Measurements from ENCODE around the gene PFDN6. TPM values are rescaled to one million over a fixed set of nuclear protein-coding genes. Genes with fewer than 3 reads are reported as not detected.

Gene PFDN6
- total and polyA plus RNA-seq, 2 experiments from 2014 or later: 56.1 to 62.2 TPM

DNA sequence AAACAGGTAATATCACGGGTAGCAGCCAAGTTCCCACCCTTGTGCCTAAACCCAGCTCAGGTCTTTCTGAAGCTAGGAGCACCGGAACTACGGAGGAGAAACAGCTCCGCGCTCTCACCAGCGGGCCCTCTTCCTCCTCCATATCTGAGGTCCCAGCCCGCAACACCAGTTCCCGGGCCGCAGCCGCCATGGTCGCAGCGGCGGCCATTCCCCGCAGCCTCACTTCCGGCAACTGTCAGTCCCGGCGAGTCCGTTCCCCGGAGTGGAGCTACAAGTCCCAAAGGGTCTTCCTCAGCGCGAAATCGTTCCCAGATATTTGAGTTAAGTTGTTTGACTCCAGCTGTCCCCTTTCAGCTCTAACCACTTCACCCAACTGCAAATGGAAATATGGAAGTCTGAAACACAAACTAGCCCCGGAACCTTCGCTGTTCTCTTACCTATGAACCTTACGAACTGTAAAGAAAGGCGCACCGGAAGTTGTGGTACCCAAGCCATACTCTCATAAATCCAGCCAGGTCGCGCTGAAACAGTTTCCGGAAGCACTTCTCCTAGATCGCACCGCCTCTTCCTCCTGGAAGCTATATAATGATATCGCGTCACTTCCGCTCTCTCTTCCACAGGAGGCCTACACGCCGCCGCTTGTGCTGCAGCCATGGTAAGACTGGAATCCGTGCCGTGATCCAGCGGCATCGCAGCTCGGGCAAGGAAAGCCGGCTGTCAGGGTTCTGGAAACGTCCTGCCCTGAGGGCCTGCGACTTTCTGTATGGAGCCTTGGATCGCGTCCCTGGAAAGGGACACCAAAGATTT lies 17.7 kb upstream of the PFDN6 start, which contains the start of the genes RPS18 and VPS52:
RPS18 (plus strand) TSS at position 608 of the 807 bp plus-strand sequence; CDS start at position 653, 45 bp downstream.
VPS52 (minus strand) TSS at position 409 of the 807 bp plus-strand sequence; CDS start at position 208, 201 bp downstream.
- no peak for TF ChIP-seq JUNB (IDR thresholded peaks at IDR 0.05; ENCODE audit: unreplicated experiment)
- TF ChIP-seq, protein P1, sequence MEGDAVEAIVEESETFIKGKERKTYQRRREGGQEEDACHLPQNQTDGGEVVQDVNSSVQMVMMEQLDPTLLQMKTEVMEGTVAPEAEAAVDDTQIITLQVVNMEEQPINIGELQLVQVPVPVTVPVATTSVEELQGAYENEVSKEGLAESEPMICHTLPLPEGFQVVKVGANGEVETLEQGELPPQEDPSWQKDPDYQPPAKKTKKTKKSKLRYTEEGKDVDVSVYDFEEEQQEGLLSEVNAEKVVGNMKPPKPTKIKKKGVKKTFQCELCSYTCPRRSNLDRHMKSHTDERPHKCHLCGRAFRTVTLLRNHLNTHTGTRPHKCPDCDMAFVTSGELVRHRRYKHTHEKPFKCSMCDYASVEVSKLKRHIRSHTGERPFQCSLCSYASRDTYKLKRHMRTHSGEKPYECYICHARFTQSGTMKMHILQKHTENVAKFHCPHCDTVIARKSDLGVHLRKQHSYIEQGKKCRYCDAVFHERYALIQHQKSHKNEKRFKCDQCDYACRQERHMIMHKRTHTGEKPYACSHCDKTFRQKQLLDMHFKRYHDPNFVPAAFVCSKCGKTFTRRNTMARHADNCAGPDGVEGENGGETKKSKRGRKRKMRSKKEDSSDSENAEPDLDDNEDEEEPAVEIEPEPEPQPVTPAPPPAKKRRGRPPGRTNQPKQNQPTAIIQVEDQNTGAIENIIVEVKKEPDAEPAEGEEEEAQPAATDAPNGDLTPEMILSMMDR (conservative IDR thresholded peaks at IDR 0.05; ENCODE audit: low read depth in 2 of 2): no peak
- TF ChIP-seq EZH2phosphoT487 (IDR thresholded peaks at IDR 0.05; ENCODE audit: unreplicated experiment): no peak
- TF ChIP-seq CREB1 (CRISPR knock-in tag; IDR thresholded peaks at IDR 0.05; ENCODE audit: low read depth): peak; percentile 91
- peak; percentile 94; the same call in 1 of the 2 replicates for TF ChIP-seq ZNF114 (CRISPR knock-in tag; IDR thresholded peaks at IDR 0.05)
- TF ChIP-seq STAT1 (IDR thresholded peaks at IDR 0.05; ENCODE audit: unreplicated experiment): no peak
- TF ChIP-seq ZNF331 (CRISPR knock-in tag; IDR thresholded peaks at IDR 0.05; ENCODE audit: low read depth): no peak
- TF ChIP-seq, protein P2, sequence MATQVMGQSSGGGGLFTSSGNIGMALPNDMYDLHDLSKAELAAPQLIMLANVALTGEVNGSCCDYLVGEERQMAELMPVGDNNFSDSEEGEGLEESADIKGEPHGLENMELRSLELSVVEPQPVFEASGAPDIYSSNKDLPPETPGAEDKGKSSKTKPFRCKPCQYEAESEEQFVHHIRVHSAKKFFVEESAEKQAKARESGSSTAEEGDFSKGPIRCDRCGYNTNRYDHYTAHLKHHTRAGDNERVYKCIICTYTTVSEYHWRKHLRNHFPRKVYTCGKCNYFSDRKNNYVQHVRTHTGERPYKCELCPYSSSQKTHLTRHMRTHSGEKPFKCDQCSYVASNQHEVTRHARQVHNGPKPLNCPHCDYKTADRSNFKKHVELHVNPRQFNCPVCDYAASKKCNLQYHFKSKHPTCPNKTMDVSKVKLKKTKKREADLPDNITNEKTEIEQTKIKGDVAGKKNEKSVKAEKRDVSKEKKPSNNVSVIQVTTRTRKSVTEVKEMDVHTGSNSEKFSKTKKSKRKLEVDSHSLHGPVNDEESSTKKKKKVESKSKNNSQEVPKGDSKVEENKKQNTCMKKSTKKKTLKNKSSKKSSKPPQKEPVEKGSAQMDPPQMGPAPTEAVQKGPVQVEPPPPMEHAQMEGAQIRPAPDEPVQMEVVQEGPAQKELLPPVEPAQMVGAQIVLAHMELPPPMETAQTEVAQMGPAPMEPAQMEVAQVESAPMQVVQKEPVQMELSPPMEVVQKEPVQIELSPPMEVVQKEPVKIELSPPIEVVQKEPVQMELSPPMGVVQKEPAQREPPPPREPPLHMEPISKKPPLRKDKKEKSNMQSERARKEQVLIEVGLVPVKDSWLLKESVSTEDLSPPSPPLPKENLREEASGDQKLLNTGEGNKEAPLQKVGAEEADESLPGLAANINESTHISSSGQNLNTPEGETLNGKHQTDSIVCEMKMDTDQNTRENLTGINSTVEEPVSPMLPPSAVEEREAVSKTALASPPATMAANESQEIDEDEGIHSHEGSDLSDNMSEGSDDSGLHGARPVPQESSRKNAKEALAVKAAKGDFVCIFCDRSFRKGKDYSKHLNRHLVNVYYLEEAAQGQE (IDR thresholded peaks at IDR 0.05; ENCODE audit: unreplicated experiment): peak; percentile 27
- no peak for TF ChIP-seq EZH2 (IDR thresholded peaks at IDR 0.05; ENCODE audit: low read depth, unreplicated experiment)
- no peak for TF ChIP-seq NANOG (IDR thresholded peaks at IDR 0.05; ENCODE audit: borderline replicate concordance)
- TF ChIP-seq POLR2AphosphoS5 (IDR thresholded peaks at IDR 0.05; ENCODE audit: low read depth): peak; percentile 100
- TF ChIP-seq, protein P3, sequence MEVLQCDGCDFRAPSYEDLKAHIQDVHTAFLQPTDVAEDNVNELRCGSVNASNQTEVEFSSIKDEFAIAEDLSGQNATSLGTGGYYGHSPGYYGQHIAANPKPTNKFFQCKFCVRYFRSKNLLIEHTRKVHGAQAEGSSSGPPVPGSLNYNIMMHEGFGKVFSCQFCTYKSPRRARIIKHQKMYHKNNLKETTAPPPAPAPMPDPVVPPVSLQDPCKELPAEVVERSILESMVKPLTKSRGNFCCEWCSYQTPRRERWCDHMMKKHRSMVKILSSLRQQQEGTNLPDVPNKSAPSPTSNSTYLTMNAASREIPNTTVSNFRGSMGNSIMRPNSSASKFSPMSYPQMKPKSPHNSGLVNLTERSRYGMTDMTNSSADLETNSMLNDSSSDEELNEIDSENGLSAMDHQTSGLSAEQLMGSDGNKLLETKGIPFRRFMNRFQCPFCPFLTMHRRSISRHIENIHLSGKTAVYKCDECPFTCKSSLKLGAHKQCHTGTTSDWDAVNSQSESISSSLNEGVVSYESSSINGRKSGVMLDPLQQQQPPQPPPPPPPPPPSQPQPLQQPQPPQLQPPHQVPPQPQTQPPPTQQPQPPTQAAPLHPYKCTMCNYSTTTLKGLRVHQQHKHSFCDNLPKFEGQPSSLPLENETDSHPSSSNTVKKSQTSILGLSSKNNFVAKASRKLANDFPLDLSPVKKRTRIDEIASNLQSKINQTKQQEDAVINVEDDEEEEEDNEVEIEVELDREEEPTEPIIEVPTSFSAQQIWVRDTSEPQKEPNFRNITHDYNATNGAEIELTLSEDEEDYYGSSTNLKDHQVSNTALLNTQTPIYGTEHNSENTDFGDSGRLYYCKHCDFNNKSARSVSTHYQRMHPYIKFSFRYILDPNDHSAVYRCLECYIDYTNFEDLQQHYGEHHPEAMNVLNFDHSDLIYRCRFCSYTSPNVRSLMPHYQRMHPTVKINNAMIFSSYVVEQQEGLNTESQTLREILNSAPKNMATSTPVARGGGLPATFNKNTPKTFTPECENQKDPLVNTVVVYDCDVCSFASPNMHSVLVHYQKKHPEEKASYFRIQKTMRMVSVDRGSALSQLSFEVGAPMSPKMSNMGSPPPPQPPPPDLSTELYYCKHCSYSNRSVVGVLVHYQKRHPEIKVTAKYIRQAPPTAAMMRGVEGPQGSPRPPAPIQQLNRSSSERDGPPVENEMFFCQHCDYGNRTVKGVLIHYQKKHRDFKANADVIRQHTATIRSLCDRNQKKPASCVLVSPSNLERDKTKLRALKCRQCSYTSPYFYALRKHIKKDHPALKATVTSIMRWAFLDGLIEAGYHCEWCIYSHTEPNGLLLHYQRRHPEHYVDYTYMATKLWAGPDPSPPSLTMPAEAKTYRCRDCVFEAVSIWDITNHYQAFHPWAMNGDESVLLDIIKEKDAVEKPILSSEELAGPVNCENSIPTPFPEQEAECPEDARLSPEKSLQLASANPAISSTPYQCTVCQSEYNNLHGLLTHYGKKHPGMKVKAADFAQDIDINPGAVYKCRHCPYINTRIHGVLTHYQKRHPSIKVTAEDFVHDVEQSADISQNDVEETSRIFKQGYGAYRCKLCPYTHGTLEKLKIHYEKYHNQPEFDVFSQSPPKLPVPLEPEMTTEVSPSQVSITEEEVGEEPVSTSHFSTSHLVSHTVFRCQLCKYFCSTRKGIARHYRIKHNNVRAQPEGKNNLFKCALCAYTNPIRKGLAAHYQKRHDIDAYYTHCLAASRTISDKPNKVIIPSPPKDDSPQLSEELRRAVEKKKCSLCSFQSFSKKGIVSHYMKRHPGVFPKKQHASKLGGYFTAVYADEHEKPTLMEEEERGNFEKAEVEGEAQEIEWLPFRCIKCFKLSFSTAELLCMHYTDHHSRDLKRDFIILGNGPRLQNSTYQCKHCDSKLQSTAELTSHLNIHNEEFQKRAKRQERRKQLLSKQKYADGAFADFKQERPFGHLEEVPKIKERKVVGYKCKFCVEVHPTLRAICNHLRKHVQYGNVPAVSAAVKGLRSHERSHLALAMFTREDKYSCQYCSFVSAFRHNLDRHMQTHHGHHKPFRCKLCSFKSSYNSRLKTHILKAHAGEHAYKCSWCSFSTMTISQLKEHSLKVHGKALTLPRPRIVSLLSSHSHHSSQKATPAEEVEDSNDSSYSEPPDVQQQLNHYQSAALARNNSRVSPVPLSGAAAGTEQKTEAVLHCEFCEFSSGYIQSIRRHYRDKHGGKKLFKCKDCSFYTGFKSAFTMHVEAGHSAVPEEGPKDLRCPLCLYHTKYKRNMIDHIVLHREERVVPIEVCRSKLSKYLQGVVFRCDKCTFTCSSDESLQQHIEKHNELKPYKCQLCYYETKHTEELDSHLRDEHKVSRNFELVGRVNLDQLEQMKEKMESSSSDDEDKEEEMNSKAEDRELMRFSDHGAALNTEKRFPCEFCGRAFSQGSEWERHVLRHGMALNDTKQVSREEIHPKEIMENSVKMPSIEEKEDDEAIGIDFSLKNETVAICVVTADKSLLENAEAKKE (CRISPR knock-in tag; IDR thresholded peaks at IDR 0.05): no peak
- TF ChIP-seq, protein P4, sequence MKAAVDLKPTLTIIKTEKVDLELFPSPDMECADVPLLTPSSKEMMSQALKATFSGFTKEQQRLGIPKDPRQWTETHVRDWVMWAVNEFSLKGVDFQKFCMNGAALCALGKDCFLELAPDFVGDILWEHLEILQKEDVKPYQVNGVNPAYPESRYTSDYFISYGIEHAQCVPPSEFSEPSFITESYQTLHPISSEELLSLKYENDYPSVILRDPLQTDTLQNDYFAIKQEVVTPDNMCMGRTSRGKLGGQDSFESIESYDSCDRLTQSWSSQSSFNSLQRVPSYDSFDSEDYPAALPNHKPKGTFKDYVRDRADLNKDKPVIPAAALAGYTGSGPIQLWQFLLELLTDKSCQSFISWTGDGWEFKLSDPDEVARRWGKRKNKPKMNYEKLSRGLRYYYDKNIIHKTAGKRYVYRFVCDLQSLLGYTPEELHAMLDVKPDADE (IDR thresholded peaks at IDR 0.05): peak; percentile 78
- peak within 1 kb of the TSS; percentile 96 for H3K27ac ChIP-seq (ENCODE audit: low read depth)
- no peaks in the 10 kb centered on the region for H3K27me3 ChIP-seq (ENCODE audit: insufficient read depth)
- Mint-ChIP-seq H3K36me3 (ENCODE audit: low read depth) (peaks cover 73% of the 10 kb centered on the region), H3K4me1 (peaks cover 35% of the 10 kb centered on the region), H3K27me3 (ENCODE audit: insufficient read depth, low read depth, poor library complexity) (peaks cover 28% of the 10 kb centered on the region), H3K9me3 (peaks cover 6% of the 10 kb centered on the region; the same call in 1 of the 3 replicates), H3K4me3 (peak within 1 kb of the TSS; percentile 97), H3K27ac (peak within 1 kb of the TSS; percentile 100)
- ATAC-seq (peak; percentile 88), DNase-seq (ENCODE audit: low spot score) (peak; percentile 100)
- peaks cover 41% of the 10 kb centered on the region for H3K4me1 ChIP-seq (ENCODE audit: insufficient read depth)
- peaks cover 36% of the 10 kb centered on the region for H4K20me1 ChIP-seq (replicated peaks; ENCODE audit: insufficient read depth)
- peak within 1 kb of the TSS; percentile 84 for H2AFZ ChIP-seq
- H3K9me2 ChIP-seq (ENCODE audit: insufficient read depth): no peaks in the 10 kb centered on the region
- peak within 1 kb of the TSS; percentile 100 for H3K4me2 ChIP-seq
- H3K4me3 ChIP-seq: peak within 1 kb of the TSS; percentile 99
- H3K79me2 ChIP-seq (replicated peaks; ENCODE audit: insufficient read depth): peaks cover 53% of the 10 kb centered on the region
- peaks cover 51% of the 10 kb centered on the region for H3F3A ChIP-seq (replicated peaks; ENCODE audit: low read depth)
- peaks cover 54% of the 10 kb centered on the region for H3K36me3 ChIP-seq (ENCODE audit: insufficient read depth)
